Aorta (tissue), 5 donors: ENCODE data around the gene NBPF4. TPM values are rescaled to one million over a fixed set of nuclear protein-coding genes. Genes with fewer than 3 reads are reported as not detected.
A peak's percentile ranks its signal among the peaks of the same experiment; 100 is the strongest.

Experiments
- ATAC-seq: fragments of 200-7000 bp; cut with Tn5 transposase; one replicate; pipeline ENCODE4 v1.9.1; 2022; ENCODE audit warnings: moderate library complexity; ENCODE audit not compliant: low FRiP score
- DNase-seq, 2 donors: peaks; one replicate each; pipeline ENCODE4 v3.0.0-alpha.2; 2020
- H3K27ac ChIP-seq, 2 donors: one replicate each; pipeline ENCODE4 v1.5.1; 2013; ENCODE audit warnings: low read length in 2 of 2, mild to moderate bottlenecking in 2 of 2, moderate library complexity in 2 of 2, control low read depth in 1 of 2, inconsistent platforms in 1 of 2, low read depth in 1 of 2
- H3K27me3 ChIP-seq, 2 donors: one replicate each; pipeline ENCODE4 v1.6.1; 2013; ENCODE audit warnings: control low read depth in 1 of 2, low read length in 1 of 2, mild to moderate bottlenecking in 1 of 2, moderate library complexity in 1 of 2; ENCODE audit not compliant: insufficient read depth in 2 of 2, control insufficient read depth in 1 of 2
- H3K36me3 ChIP-seq, 2 donors: one replicate each; pipeline ENCODE4 v1.6.1; 2013; ENCODE audit warnings: control low read depth in 1 of 2, low read length in 1 of 2, mild to moderate bottlenecking in 1 of 2; ENCODE audit not compliant: insufficient read depth in 2 of 2, control insufficient read depth in 1 of 2
- H3K4me1 ChIP-seq, 2 donors: one replicate each; pipeline ENCODE4 v1.6.1; 2013; ENCODE audit warnings: low read length in 2 of 2, control low read depth in 1 of 2, mild to moderate bottlenecking in 1 of 2, moderate library complexity in 1 of 2; ENCODE audit not compliant: insufficient read depth in 2 of 2, control insufficient read depth in 1 of 2
- H3K4me3 ChIP-seq, 2 donors: one replicate each; pipeline ENCODE4 v1.5.1; 2013; ENCODE audit warnings: low read length in 2 of 2, control low read depth in 1 of 2, mild to moderate bottlenecking in 1 of 2
- H3K9me3 ChIP-seq: one replicate; pipeline ENCODE4 v1.6.1; 2013; ENCODE audit warnings: mild to moderate bottlenecking, low read length; ENCODE audit not compliant: control insufficient read depth
- WGBS, 2 donors: extraction: QIAGEN DNeasy Blood & Tissue Kit; methylation state at CpG; one replicate each; pipeline ENCODE4 v1.1.7; 2013; 5-methylcytosine and 5-hydroxymethylcytosine counted together
- intact Hi-C, 2 donors: fragments of 100-400 bp; cut with DNase I; formaldehyde crosslinking; loops; one replicate each; pipeline versions ENCODE4 v1.14.2 to v1.15.0; 2022
- polyA plus RNA-seq, 2 donors: library from polyadenylated mRNA; stranded (reverse); fragments of 200-250 nt; gene quantifications; one replicate each; pipeline ENCODE4 v1.2.3, GENCODE V29; 2013
- total RNA-seq, 2 donors: library from RNA; stranded (reverse); fragmentation: NEBNext Ultra II Directional; extraction: Animal tissue kit (Norgen Biotek cat#: 25700); gene quantifications; one replicate each; pipeline ENCODE4 v1.2.1, GENCODE V29; 2021
- donor health status: healthy with polysubstance abuse.
- donor health status: Bipolar disorder and iron deficiency.
- donor health status: DM: no; HTN: no; CAD: no.
- donor health status: DM: no; HTN: no; CAD: no.
- donor health status: DM: yes; HTN: yes; CAD: no.

Gene NBPF4
- total and polyA plus RNA-seq, 4 donors, result 0.19 TPM; not detected in 3

GRCh38 chr1:108199781-108200686 is 43.8 kb downstream of the NBPF4 start, which contains the start of gene SLC25A24:
Gene SLC25A24, minus strand, starts transcription at chr1:108200343. Its CDS starts 205 bp downstream, at chr1:108200138.
- Histone ChIP-seq H3K27ac (peak within 1 kb of the TSS; percentile 83 to 88), H3K36me3 (no peaks in the 10 kb centered on the region), H3K4me1 (peaks cover 0 to 3% of the 10 kb centered on the region in 2 donors), H3K27me3 (no peaks in the 10 kb centered on the region), H3K9me3 (no peaks in the 10 kb centered on the region), H3K4me3 (peak within 1 kb of the TSS; percentile 83 to 93)
- intact Hi-C loops, result loop anchor here in 1 of 2 donors (5.0 kb wide), 1 partner anchor 58 kb away; no protein-coding TSS in a partner anchor
- peak; percentile 97 for ATAC-seq
- DNase-seq, result peak; percentile 90 to 92
- WGBS, 2 donors, result 0% methylated on average over 95 to 97 of the region's 97 CpGs

- H3K27ac ChIP-seq, result peak overlapping the region in 1 of 2 donors; percentile 62
- 2 to 3% methylated on average over 9 of the region's 9 CpGs for WGBS, 2 donors
- DNase-seq (no peak), ATAC-seq (peak; percentile 26)
- H3K4me1 ChIP-seq, result peaks cover 0 to 3% of the 10 kb centered on the region in 2 donors
- H3K36me3 ChIP-seq, result no peaks in the 10 kb centered on the region
- peak overlapping the region; percentile 83 to 93 for H3K4me3 ChIP-seq
- no peaks in the 10 kb centered on the region for H3K9me3 ChIP-seq
- intact Hi-C loops, result no loop called here
- no peaks in the 10 kb centered on the region for H3K27me3 ChIP-seq
These were observed 44.6 kb downstream of the NBPF4 start for GRCh38 chr1:108199201-108199691.

GRCh38 chr1:108194051-108194450 is 49.8 kb downstream of the NBPF4 start:
- H3K27me3 ChIP-seq, result no peaks in the 10 kb centered on the region
- DNase-seq (no peak), ATAC-seq (no peak)
- H3K27ac ChIP-seq, result no peak overlapping the region
- no peaks in the 10 kb centered on the region for H3K36me3 ChIP-seq
- no peak overlapping the region for H3K4me3 ChIP-seq
- peaks cover 0 to 3% of the 10 kb centered on the region in 2 donors for H3K4me1 ChIP-seq
- 89 to 92% methylated on average over 1 of the region's 1 CpG for WGBS, 2 donors
- intact Hi-C loops, result no loop called here
- no peaks in the 10 kb centered on the region for H3K9me3 ChIP-seq

GRCh38 chr1:108193333-108193732 is 50.5 kb downstream of the NBPF4 start:
- H3K4me3 ChIP-seq, result no peak overlapping the region
- no peak for ATAC-seq
- no peaks in the 10 kb centered on the region for H3K27me3 ChIP-seq
- no peaks in the 10 kb centered on the region for H3K36me3 ChIP-seq
- 94 to 97% methylated on average over 1 of the region's 1 CpG for WGBS, 2 donors
- intact Hi-C loops, result no loop called here
- no peak overlapping the region for H3K27ac ChIP-seq
- no peaks in the 10 kb centered on the region for H3K9me3 ChIP-seq
- H3K4me1 ChIP-seq, result no peaks in the 10 kb centered on the region
- no peak for DNase-seq

- no peak overlapping the region for H3K27ac ChIP-seq
- intact Hi-C loops, result no loop called here
- DNase-seq (no peak), ATAC-seq (no peak)
- H3K27me3 ChIP-seq, result no peaks in the 10 kb centered on the region
- H3K4me3 ChIP-seq, result no peak overlapping the region
- no peaks in the 10 kb centered on the region for H3K9me3 ChIP-seq
- H3K4me1 ChIP-seq, result no peaks in the 10 kb centered on the region
- H3K36me3 ChIP-seq, result no peaks in the 10 kb centered on the region
- WGBS, 2 donors, result 97 to 98% methylated on average over 28 of the region's 28 CpGs
These were observed 51.3 kb downstream of the NBPF4 start for GRCh38 chr1:108192581-108192980.

- Histone ChIP-seq H3K4me1 (no peaks in the 10 kb centered on the region), H3K27me3 (no peaks in the 10 kb centered on the region), H3K4me3 (no peak overlapping the region), H3K27ac (no peak overlapping the region), H3K36me3 (no peaks in the 10 kb centered on the region), H3K9me3 (no peaks in the 10 kb centered on the region)
- ATAC-seq, result no peak
- WGBS, 2 donors, result 48 to 65% methylated on average over 5 of the region's 5 CpGs
- intact Hi-C loops, result no loop called here
- DNase-seq, result no peak
These were observed 53.0 kb downstream of the NBPF4 start for GRCh38 chr1:108190686-108191416.

GRCh38 chr1:108190001-108190634 is 53.8 kb downstream of the NBPF4 start:
- 30 to 34% methylated on average over 7 of the region's 7 CpGs for WGBS, 2 donors
- intact Hi-C loops, result no loop called here
- ATAC-seq, result no peak

GRCh38 chr1:108188801-108189200 is 55.1 kb downstream of the NBPF4 start:
- Histone ChIP-seq H3K27ac (no peak overlapping the region), H3K9me3 (no peaks in the 10 kb centered on the region), H3K27me3 (no peaks in the 10 kb centered on the region), H3K4me3 (no peak overlapping the region), H3K4me1 (no peaks in the 10 kb centered on the region), H3K36me3 (no peaks in the 10 kb centered on the region)
- ATAC-seq (no peak), DNase-seq (no peak)
- 87 to 94% methylated on average over 1 of the region's 1 CpG for WGBS, 2 donors
- intact Hi-C loops, result no loop called here

More at GRCh38 chr1:108190001-108190634, 53.8 kb downstream of the NBPF4 start:
- Histone ChIP-seq H3K36me3 (no peaks in the 10 kb centered on the region), H3K9me3 (no peaks in the 10 kb centered on the region), H3K4me3 (no peak overlapping the region), H3K4me1 (no peaks in the 10 kb centered on the region), H3K27me3 (no peaks in the 10 kb centered on the region), H3K27ac (no peak overlapping the region)
- DNase-seq, result no peak
